Left lung (tissue), 10 donors: ENCODE measurements around the gene DNAJC11. TPM values are rescaled to one million over a fixed set of nuclear protein-coding genes. Genes with fewer than 3 reads are reported as not detected.
A peak's percentile ranks its signal among the peaks of the same experiment; 100 is the strongest.

Experiments
- ATAC-seq: fragments of 200-7000 bp; cut with Tn5 transposase; one replicate; pipeline ENCODE4 v1.9.1; 2020; ENCODE audit warnings: moderate library complexity
- DNase-seq, 4 donors: peaks; one replicate each; pipeline ENCODE4 v3.0.0-alpha.2; 2013 to 2020
- H3K27ac ChIP-seq, 2 donors: fragments of 200-600 bp; sonication (generic) in 1 of 2; one replicate each; pipeline versions ENCODE4 v1.5.0 to v1.8.0; 2020 to 2021
- H3K27me3 ChIP-seq, 2 donors: fragments of 200-600 bp; sonication (generic) in 1 of 2; one replicate each; pipeline versions ENCODE4 v1.5.0 to v1.8.0; 2020 to 2021
- H3K36me3 ChIP-seq, 2 donors: fragments of 200-600 bp; sonication (generic) in 1 of 2; one replicate each; pipeline versions ENCODE4 v1.5.0 to v1.8.0; 2020 to 2021
- H3K4me1 ChIP-seq, 2 donors: fragments of 200-600 bp; one replicate each; pipeline ENCODE4 v1.8.0; 2021
- H3K4me3 ChIP-seq, 2 donors: fragments of 200-600 bp; sonication (generic) in 1 of 2; one replicate each; pipeline versions ENCODE4 v1.5.0 to v1.8.0; 2020 to 2021; ENCODE audit warnings: mild to moderate bottlenecking in 1 of 2
- H3K9me3 ChIP-seq, 2 donors: fragments of 200-600 bp; sonication (generic) in 1 of 2; one replicate each; pipeline versions ENCODE4 v1.5.0 to v1.8.0; 2020 to 2021
- CTCF ChIP-seq, 2 donors: fragments of 200-600 bp; sonication (generic) in 1 of 2; IDR thresholded peaks; one replicate each; pipeline versions ENCODE4 v1.5.0 to v1.8.0; 2021; ENCODE audit warnings: antibody characterized with exemption in 2 of 2
- intact Hi-C, 2 donors: fragments of 100-400 bp; cut with DNase I; formaldehyde crosslinking; loops; one replicate each; pipeline versions ENCODE4 v1.11.2 to v1.14.2; 2022
- polyA plus RNA-seq, 6 donors: library from polyadenylated mRNA; unstranded; fragments of 120-200 nt; gene quantifications; one replicate each; pipeline ENCODE4 v1.2.1, GENCODE V29; 2013; ENCODE audit not compliant: insufficient read length in 6 of 6
- total RNA-seq, 2 donors: library from RNA; stranded (reverse); fragmentation: NEBNext Ultra II Directional; extraction: Animal tissue kit (Norgen Biotek cat#: 25700); gene quantifications; one replicate each; pipeline ENCODE4 v1.2.1, GENCODE V29; 2021
- donor health status: DM: no; HTN: yes; CAD: no.
- donor health status: DM: no; HTN: no; CAD: no.

DNAJC11 gene
- total and polyA plus RNA-seq, 8 donors, result 33.5 to 52.0 (median 46.7) TPM

GRCh38 chr1:6591222-6591621 is 110.4 kb downstream of the DNAJC11 start:
- Histone ChIP-seq H3K27ac (no peak overlapping the region), H3K36me3 (peaks cover 0 to 100% of the 10 kb centered on the region in 2 donors), H3K4me3 (no peak overlapping the region), H3K9me3 (no peaks in the 10 kb centered on the region), H3K4me1 (peaks cover 0 to 58% of the 10 kb centered on the region in 2 donors), H3K27me3 (no peaks in the 10 kb centered on the region)
- intact Hi-C loops, result no loop called here
- DNase-seq (peak in 1 of 4 donors; percentile 81), ATAC-seq (no peak)
- TF ChIP-seq CTCF (IDR thresholded peaks at IDR 0.05), result no peak

GRCh38 chr1:6590046-6590445 is 111.6 kb downstream of the DNAJC11 start:
- H3K4me1 ChIP-seq, result peaks cover 0 to 51% of the 10 kb centered on the region in 2 donors
- peaks cover 0 to 91% of the 10 kb centered on the region in 2 donors for H3K36me3 ChIP-seq
- H3K9me3 ChIP-seq, result no peaks in the 10 kb centered on the region
- no peak overlapping the region for H3K27ac ChIP-seq
- H3K27me3 ChIP-seq, result no peaks in the 10 kb centered on the region
- TF ChIP-seq CTCF (IDR thresholded peaks at IDR 0.05), result no peak
- intact Hi-C loops, result no loop called here
- DNase-seq (no peak), ATAC-seq (no peak)
- H3K4me3 ChIP-seq, result no peak overlapping the region

GRCh38 chr1:6588893-6589520 is 112.6 kb downstream of the DNAJC11 start:
- H3K36me3 ChIP-seq, result peaks cover 0 to 85% of the 10 kb centered on the region in 2 donors
- H3K27ac ChIP-seq, result no peak overlapping the region

GRCh38 chr1:6588128-6588892 is 113.3 kb downstream of the DNAJC11 start:
- H3K27ac ChIP-seq, result no peak overlapping the region
- peaks cover 0 to 78% of the 10 kb centered on the region in 2 donors for H3K36me3 ChIP-seq
- no peaks in the 10 kb centered on the region for H3K27me3 ChIP-seq
- H3K4me3 ChIP-seq, result no peak overlapping the region
- ATAC-seq (peak; percentile 85), DNase-seq (peak in 1 of 4 donors; percentile 76)
- no peaks in the 10 kb centered on the region for H3K9me3 ChIP-seq
- intact Hi-C loops, result no loop called here
- peaks cover 0 to 58% of the 10 kb centered on the region in 2 donors for H3K4me1 ChIP-seq
- no peak for TF ChIP-seq CTCF (IDR thresholded peaks at IDR 0.05)

More at GRCh38 chr1:6588893-6589520, 112.6 kb downstream of the DNAJC11 start:
- H3K9me3 ChIP-seq, result no peaks in the 10 kb centered on the region
- no peaks in the 10 kb centered on the region for H3K27me3 ChIP-seq
- intact Hi-C loops, result no loop called here
- no peak for ATAC-seq
- TF ChIP-seq CTCF (IDR thresholded peaks at IDR 0.05), result no peak
- H3K4me3 ChIP-seq, result no peak overlapping the region
- peaks cover 0 to 56% of the 10 kb centered on the region in 2 donors for H3K4me1 ChIP-seq
- no peak for DNase-seq
